Adrenal gland (tissue), 12 donors: ENCODE results near the gene AKR1C1. TPM values are rescaled to one million over a fixed set of nuclear protein-coding genes. Genes with fewer than 3 reads are reported as not detected.
"Not testable (repeated sequence)": the region's sequence is repeated elsewhere in the genome, so short reads cannot be mapped to it uniquely, and the experiment has no call there.

ENCODE experiments used
- DNase-seq, 7 donors: peaks; one replicate each; pipeline ENCODE4 v3.0.0-alpha.2; 2019 to 2020
- H3K27ac ChIP-seq, 5 donors: fragments of 200-600 bp; sonication (generic) in 4 of 5; 1 replicate in 3 of 5; 2 replicates in 2 of 5; pipeline versions ENCODE4 v1.5.1 to v1.8.0; 2016 to 2020; ENCODE audit warnings: mild to moderate bottlenecking in 1 of 5
- H3K27me3 ChIP-seq: fragments of 200-600 bp; 2 replicates; pipeline ENCODE4 v1.8.0; 2021
- H3K36me3 ChIP-seq, 2 donors: fragments of 200-600 bp; replicated peaks in 1 of 2; 1 replicate in 1 of 2; 2 replicates in 1 of 2; pipeline versions ENCODE4 v1.5.1 to v1.8.0; 2018 to 2022
- H3K4me1 ChIP-seq, 2 donors: fragments of 200-600 bp; replicated peaks in 1 of 2; 1 replicate in 1 of 2; 2 replicates in 1 of 2; pipeline versions ENCODE4 v1.5.1 to v1.8.0; 2018 to 2021
- H3K4me3 ChIP-seq, 4 donors: fragments of 200-600 bp; sonication (generic) in 3 of 4; one replicate each; pipeline ENCODE4 v1.5.1; 2016 to 2018
- H3K9me3 ChIP-seq, 3 donors: fragments of 200-600 bp; sonication (generic) in 1 of 3; replicated peaks in 1 of 3; 1 replicate in 2 of 3; 2 replicates in 1 of 3; pipeline versions ENCODE4 v1.5.1 to v1.8.0; 2016 to 2021
- CTCF ChIP-seq, 6 experiments: fragments of 450-650 bp in 4 of 6; fragments of 200-600 bp in 2 of 6; sonication (generic) in 1 of 6; IDR thresholded peaks; 1 replicate in 5 of 6; 2 replicates in 1 of 6; pipeline versions ENCODE4 v1.5.1 to v1.8.0; 2016 to 2021; ENCODE audit warnings: antibody characterized with exemption in 6 of 6, mild to moderate bottlenecking in 2 of 6, moderate library complexity in 1 of 6
- POLR2A ChIP-seq, 2 donors: fragments of 450-650 bp; IDR thresholded peaks; one replicate each; pipeline ENCODE4 v1.6.1; 2017; ENCODE audit warnings: antibody characterized with exemption in 2 of 2, mild to moderate bottlenecking in 2 of 2, moderate library complexity in 1 of 2
- WGBS, 4 donors: extraction: QIAGEN DNeasy Blood & Tissue Kit in 2 of 4; methylation state at CpG; one replicate each; pipeline versions ENCODE4 v1.1.5 to v1.1.7; 2013 to 2017; 5-methylcytosine and 5-hydroxymethylcytosine counted together
- intact Hi-C, 2 donors: fragments of 100-400 bp; cut with DNase I; formaldehyde crosslinking; loops; one replicate each; pipeline versions ENCODE4 v1.14.1 to v1.15.0; 2022 to 2023
- polyA plus RNA-seq, 3 donors: library from polyadenylated mRNA; stranded (reverse); fragments of 200-250 nt in 2 of 3; fragments of 350-450 nt in 1 of 3; fragmentation: Illumina TruSeq in 1 of 3; extraction: RNeasy Lipid Tissue Mini Kit (QIAGEN cat#74804) in 1 of 3; gene quantifications; one replicate each; pipeline ENCODE4 v1.2.3, GENCODE V29; 2013 to 2014
- total RNA-seq, 9 donors: library from RNA; depleted of rRNA in 4 of 9; stranded (reverse); fragments of >200 nt in 4 of 9; fragments of 120-200 nt in 1 of 9; fragmentation: NEBNext Ultra II Directional in 1 of 9; extraction: Animal tissue kit (Norgen Biotek cat#: 25700) in 1 of 9; gene quantifications; one replicate each; pipeline versions ENCODE4 v1.1.0 to v1.2.4, GENCODE V29; 2013 to 2023
- donor health status: healthy with polysubstance abuse.
- donor health status: Bipolar disorder and iron deficiency.
- donor health status: DM: yes; HTN: yes; CAD: no.
- donor health status: DM: no; HTN: no; CAD: no.
- donor health status: DM: no; HTN: no; CAD: no.
- donor health status: DM: yes; HTN: yes; CAD: no.

AKR1C1 gene
- total and polyA plus RNA-seq, 12 donors: 4.6 to 22.6 (median 8.9) TPM

GRCh38 chr10:4965763-4966162 lies 2.5 kb downstream of the AKR1C1 start:
- not testable (repeated sequence) for H3K4me3 ChIP-seq

DNA sequence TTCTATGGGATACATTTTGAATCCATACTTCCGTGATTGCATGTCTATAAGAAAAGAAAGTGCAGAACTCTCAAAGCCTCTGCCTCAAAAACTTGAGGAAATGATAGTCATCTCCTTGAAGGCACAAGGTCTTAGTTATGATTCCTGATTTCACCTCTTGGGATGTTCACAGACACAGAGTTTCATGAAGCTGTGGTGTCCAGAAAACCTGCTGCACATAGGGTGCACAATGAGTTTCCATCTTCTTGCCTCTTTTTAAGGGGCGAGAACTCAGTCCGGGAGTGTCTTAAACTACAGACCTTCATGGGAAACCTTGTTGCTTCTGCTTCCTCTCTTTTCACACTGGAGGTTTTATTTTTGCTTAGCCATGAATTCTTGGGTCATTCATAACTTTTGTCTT lies 4.0 kb downstream of the AKR1C1 start:
- intact Hi-C loops, H3K36me3 ChIP-seq, H3K4me3 ChIP-seq, H3K27me3 ChIP-seq, H3K4me1 ChIP-seq, DNase-seq, H3K27ac ChIP-seq, H3K9me3 ChIP-seq: not testable (repeated sequence)
- WGBS, 4 donors: 86 to 97% (median 95%) methylated on average over 3 of the region's 3 CpGs

More at GRCh38 chr10:4965763-4966162, 2.5 kb downstream of the AKR1C1 start:
- DNase-seq, H3K27me3 ChIP-seq, H3K4me1 ChIP-seq, H3K36me3 ChIP-seq, H3K9me3 ChIP-seq, H3K27ac ChIP-seq, intact Hi-C loops: not testable (repeated sequence)
- 95 to 98% (median 96%) methylated on average over 4 of the region's 4 CpGs for WGBS, 4 donors

- H3K27me3 ChIP-seq, DNase-seq, intact Hi-C loops, H3K4me1 ChIP-seq, H3K9me3 ChIP-seq, H3K4me3 ChIP-seq, H3K27ac ChIP-seq, H3K36me3 ChIP-seq: not testable (repeated sequence)
- WGBS, 4 donors: 89 to 94% (median 90%) methylated on average over 3 of the region's 3 CpGs
These were observed 6.1 kb downstream of the AKR1C1 start for GRCh38 chr10:4969289-4969688.

- intact Hi-C loops, H3K4me3 ChIP-seq, H3K27me3 ChIP-seq, H3K9me3 ChIP-seq, H3K4me1 ChIP-seq, H3K36me3 ChIP-seq, H3K27ac ChIP-seq, DNase-seq: not testable (repeated sequence)
- 83 to 100% (median 92%) methylated on average over 2 of the region's 2 CpGs for WGBS, 4 donors
These were observed 7.1 kb downstream of the AKR1C1 start for GRCh38 chr10:4970362-4970761.

GRCh38 chr10:4972369-4973142 lies 9.3 kb downstream of the AKR1C1 start:
- H3K4me1 ChIP-seq, H3K36me3 ChIP-seq, H3K9me3 ChIP-seq, H3K27ac ChIP-seq, H3K27me3 ChIP-seq, DNase-seq, H3K4me3 ChIP-seq, intact Hi-C loops: not testable (repeated sequence)
- WGBS, 4 donors: 93 to 100% (median 97%) methylated on average over 6 to 16 of the region's 18 CpGs

DNA sequence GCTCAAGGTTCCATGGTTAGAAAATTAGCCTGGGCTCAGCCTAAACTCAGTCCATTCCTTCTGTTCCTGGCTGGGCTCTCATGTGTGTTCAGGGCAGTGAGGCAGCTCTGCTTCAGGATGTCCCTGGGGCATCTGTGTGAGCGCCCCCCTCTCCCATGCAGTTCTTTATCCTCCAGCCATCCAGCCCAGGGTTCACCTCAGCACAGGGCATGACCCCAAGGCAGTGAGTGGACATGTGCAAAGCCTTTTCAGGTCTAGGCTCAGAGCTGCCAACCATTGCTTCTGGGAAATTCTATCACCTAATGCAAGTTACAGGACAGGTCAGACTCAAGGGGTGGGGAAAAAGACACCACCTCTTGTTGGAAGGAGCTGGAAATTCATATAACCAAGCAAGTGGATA lies 10.1 kb downstream of the AKR1C1 start:
- DNase-seq, H3K4me1 ChIP-seq, H3K4me3 ChIP-seq, intact Hi-C loops, H3K9me3 ChIP-seq, H3K27me3 ChIP-seq, H3K36me3 ChIP-seq, H3K27ac ChIP-seq: not testable (repeated sequence)
- WGBS, 4 donors: 87 to 88% methylated on average over 1 of the region's 1 CpG; no CpG with 5 or more reads in 2 of the 4 donors

DNA sequence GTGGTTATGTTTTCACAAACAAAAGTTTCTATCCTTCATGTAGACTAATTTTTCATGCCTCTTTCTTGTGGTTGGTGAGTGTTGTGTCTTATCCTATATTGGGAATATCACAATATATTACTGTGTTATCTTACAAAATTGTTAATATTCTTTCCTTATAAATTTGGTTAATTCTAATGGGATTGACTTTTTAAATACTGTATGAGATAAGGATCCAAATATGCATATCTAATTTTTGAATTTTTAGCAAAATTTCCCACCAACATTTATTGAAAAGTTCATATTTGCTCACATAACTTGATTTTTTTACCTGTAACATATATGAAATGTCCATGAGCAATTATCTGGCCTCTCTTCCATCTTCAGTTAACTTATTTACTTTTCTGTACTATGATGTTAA lies 11.2 kb downstream of the AKR1C1 start:
- H3K36me3 ChIP-seq, DNase-seq, H3K9me3 ChIP-seq, H3K27ac ChIP-seq, intact Hi-C loops, H3K4me1 ChIP-seq, H3K27me3 ChIP-seq, H3K4me3 ChIP-seq: not testable (repeated sequence)

- no peak overlapping the region for H3K27ac ChIP-seq
- no peak overlapping the region for H3K4me3 ChIP-seq
- intact Hi-C loops: no loop called here
- TF ChIP-seq CTCF (IDR thresholded peaks at IDR 0.05) (no peak), POLR2A (IDR thresholded peaks at IDR 0.05) (no peak)
- H3K27me3 ChIP-seq: no peaks in the 10 kb centered on the region
- no peaks in the 10 kb centered on the region for H3K4me1 ChIP-seq
- H3K9me3 ChIP-seq: no peaks in the 10 kb centered on the region
- no peak for DNase-seq
- H3K36me3 ChIP-seq: no peaks in the 10 kb centered on the region
These were observed 13.8 kb downstream of the AKR1C1 start for GRCh38 chr10:4977025-4977424.
